HEK293 (cell line): ENCODE data around the gene CACNA1S.

Experiments
- CTCF ChIP-seq: fragments of 450-650 bp; formaldehyde crosslinking; IDR thresholded peaks from 2 replicates; pipeline ENCODE4 v1.5.1; 2016; ENCODE audit warnings: missing biosample characterization, missing genetic modification characterization
- ELK4 ChIP-seq: IDR thresholded peaks from 2 replicates; pipeline ENCODE4 v1.6.1; 2011; ENCODE audit warnings: mild to moderate bottlenecking, low read depth, low read length, borderline replicate concordance
- PRDM10 ChIP-seq: fragments of 450-650 bp; formaldehyde crosslinking; IDR thresholded peaks from 2 replicates; pipeline ENCODE4 v1.5.1; 2016; ENCODE audit warnings: missing biosample characterization, missing genetic modification characterization
- ZBTB17 ChIP-seq: fragments of 450-650 bp; formaldehyde crosslinking; IDR thresholded peaks from 2 replicates; pipeline ENCODE4 v1.5.1; 2016; ENCODE audit warnings: missing biosample characterization, missing genetic modification characterization
- ZBTB7A ChIP-seq: fragments of 450-650 bp; formaldehyde crosslinking; IDR thresholded peaks from 2 replicates; pipeline ENCODE4 v1.5.1; 2016; ENCODE audit warnings: low read depth, missing biosample characterization, missing genetic modification characterization
- ZEB2 ChIP-seq: fragments of 450-650 bp; formaldehyde crosslinking; IDR thresholded peaks from 2 replicates; pipeline ENCODE4 v1.5.1; 2016; ENCODE audit warnings: missing biosample characterization, missing genetic modification characterization
- ZNF169 ChIP-seq: fragments of 450-650 bp; formaldehyde crosslinking; IDR thresholded peaks from 2 replicates; pipeline ENCODE4 v1.5.1; 2016; ENCODE audit warnings: missing biosample characterization, missing genetic modification characterization
- ZNF184 ChIP-seq: fragments of 450-650 bp; IDR thresholded peaks from 2 replicates; pipeline ENCODE4 v1.5.1; 2018; ENCODE audit warnings: missing biosample characterization, mild to moderate bottlenecking, missing genetic modification characterization
- ZNF274 ChIP-seq, 2 experiments: fragments of 200-500 bp in 1 of 2; fragments of 450-650 bp in 1 of 2; sonication (Bioruptor generic) in 1 of 2; formaldehyde crosslinking in 1 of 2; IDR thresholded peaks; 2 replicates each; pipeline versions ENCODE4 v1.5.1 to v1.6.1; 2014 to 2016; ENCODE audit warnings: borderline replicate concordance in 1 of 2, inconsistent platforms in 1 of 2, low read length in 1 of 2, missing biosample characterization in 1 of 2, missing genetic modification characterization in 1 of 2
- ZNF366 ChIP-seq: fragments of 450-650 bp; formaldehyde crosslinking; conservative IDR thresholded peaks from 2 replicates; pipeline ENCODE4 v1.5.1; 2016; ENCODE audit warnings: missing biosample characterization, missing genetic modification characterization
- ZNF416 ChIP-seq: fragments of 450-650 bp; formaldehyde crosslinking; IDR thresholded peaks from 2 replicates; pipeline ENCODE4 v1.5.1; 2016; ENCODE audit warnings: missing biosample characterization, missing genetic modification characterization
- ZNF549 ChIP-seq: fragments of 450-650 bp; IDR thresholded peaks from 2 replicates; pipeline ENCODE4 v1.5.1; 2018; ENCODE audit warnings: missing biosample characterization, missing genetic modification characterization, mild to moderate bottlenecking, inconsistent platforms, moderate library complexity
- ZNF629 ChIP-seq: fragments of 450-650 bp; formaldehyde crosslinking; IDR thresholded peaks from 2 replicates; pipeline ENCODE4 v1.5.1; 2017; ENCODE audit warnings: missing biosample characterization, missing genetic modification characterization

- no peak for TF ChIP-seq ZBTB7A (tag by site-specific recombination)
- no peak for TF ChIP-seq ZNF274 (IDR thresholded peaks at IDR 0.05; ENCODE audit: low read length)
- no peak for TF ChIP-seq ZNF274 (tag by site-specific recombination; IDR thresholded peaks at IDR 0.05; ENCODE audit: borderline replicate concordance)
- no peak for TF ChIP-seq ZEB2 (tag by site-specific recombination)
- no peak for TF ChIP-seq PRDM10 (tag by site-specific recombination)
- TF ChIP-seq ZNF184 (tag by site-specific recombination), result no peak
- TF ChIP-seq ELK4, result no peak
- TF ChIP-seq CTCF (tag by site-specific recombination), result no peak
- no peak for TF ChIP-seq ZNF366 (tag by site-specific recombination)
- no peak for TF ChIP-seq ZNF549 (tag by site-specific recombination)
- no peak for TF ChIP-seq ZNF416 (tag by site-specific recombination)
- no peak for TF ChIP-seq ZNF629
- no peak for TF ChIP-seq ZBTB17 (tag by site-specific recombination)
- TF ChIP-seq ZNF169 (tag by site-specific recombination), result no peak
These were observed 10.2 kb upstream of the CACNA1S start for GRCh38 chr1:201122321-201122957.
